Fibroblast of lung (primary cell): ENCODE measurements around the gene ADAR. TPM values are rescaled to one million over a fixed set of nuclear protein-coding genes. Genes with fewer than 3 reads are reported as not detected.
A peak's percentile ranks its signal among the peaks of the same experiment; 100 is the strongest.
"Not testable (repeated sequence)": the region's sequence is repeated elsewhere in the genome, so short reads cannot be mapped to it uniquely, and the experiment has no call there.

Source experiments
- DNase-seq, 2 donors: peaks; one replicate each; pipeline versions ENCODE4 v3.0.0 to v3.0.0-alpha.2; 2010; ENCODE audit warnings: low read depth in 2 of 2
- H2AFZ ChIP-seq: 2 replicates; pipeline ENCODE4 v1.5.1; 2012; ENCODE audit warnings: low read length, control low read depth, inconsistent platforms
- H3K27ac ChIP-seq: 2 replicates; pipeline ENCODE4 v1.5.1; 2011; ENCODE audit warnings: low read length, control low read depth; ENCODE audit not compliant: insufficient read depth
- H3K27me3 ChIP-seq: 2 replicates; pipeline ENCODE4 v1.5.1; 2011; ENCODE audit warnings: mild to moderate bottlenecking, low read length; ENCODE audit not compliant: control insufficient read depth, insufficient read depth
- H3K36me3 ChIP-seq: 2 replicates; pipeline ENCODE4 v1.5.1; 2011; ENCODE audit warnings: low read length; ENCODE audit not compliant: control insufficient read depth, insufficient read depth
- H3K4me1 ChIP-seq: 2 replicates; pipeline ENCODE4 v1.5.1; 2011; ENCODE audit warnings: low read length; ENCODE audit not compliant: control insufficient read depth, insufficient read depth; ENCODE audit errors: extremely low read depth
- H3K4me2 ChIP-seq: 2 replicates; pipeline ENCODE4 v1.5.1; 2011; ENCODE audit warnings: low read length, control low read depth; ENCODE audit not compliant: insufficient read depth; ENCODE audit errors: extremely low read depth
- H3K4me3 ChIP-seq, 4 experiments: fragments of 200-600 bp in 1 of 4; sonication (generic) in 1 of 4; replicated peaks in 1 of 4; 2 replicates each; pipeline ENCODE4 v1.5.1; 2011 to 2016; ENCODE audit warnings: low read length in 4 of 4, low read depth in 3 of 4, mild to moderate bottlenecking in 3 of 4, control low read depth in 2 of 4, inconsistent platforms in 1 of 4, mixed read lengths in 1 of 4; ENCODE audit not compliant: insufficient read depth in 1 of 4; ENCODE audit errors: control extremely low read depth in 1 of 4
- H3K79me2 ChIP-seq: 2 replicates; pipeline ENCODE4 v1.5.1; 2012; ENCODE audit warnings: mild to moderate bottlenecking, low read length, inconsistent platforms; ENCODE audit not compliant: control insufficient read depth, insufficient read depth
- H3K9ac ChIP-seq: 2 replicates; pipeline ENCODE4 v1.5.1; 2011; ENCODE audit warnings: mild to moderate bottlenecking, low read length, control low read depth; ENCODE audit not compliant: insufficient read depth
- H3K9me3 ChIP-seq: 2 replicates; pipeline ENCODE4 v1.5.1; 2012; ENCODE audit warnings: low read depth, low read length; ENCODE audit not compliant: control insufficient read depth, insufficient read depth
- H4K20me1 ChIP-seq: 2 replicates; pipeline ENCODE4 v1.5.1; 2011; ENCODE audit warnings: low read length; ENCODE audit not compliant: control insufficient read depth, insufficient read depth; ENCODE audit errors: extremely low read depth
- CTCF ChIP-seq, 2 donors: IDR thresholded peaks in 1 of 2; conservative IDR thresholded peaks in 1 of 2; 1 replicate in 1 of 2; 2 replicates in 1 of 2; pipeline ENCODE4 v1.5.1; 2011 to 2012; ENCODE audit warnings: low read length in 2 of 2, control low read depth in 1 of 2, inconsistent platforms in 1 of 2, low read depth in 1 of 2, mild to moderate bottlenecking in 1 of 2
- EZH2 ChIP-seq: IDR thresholded peaks from 2 replicates; pipeline ENCODE4 v1.5.1; 2012; ENCODE audit warnings: low read length, control low read depth, mild to moderate bottlenecking; ENCODE audit errors: missing control alignments
- polyA minus RNA-seq: library from RNA; depleted of rRNA, polyadenylated mRNA; stranded (reverse); fragments of >200 nt; gene quantifications from 2 replicates; pipeline ENCODE4 v1.2.3, GENCODE V29; 2011; ENCODE audit warnings: low replicate concordance
- polyA plus RNA-seq, 2 donors: library from polyadenylated mRNA; depleted of rRNA in 1 of 2; stranded (reverse) in 1 of 2; unstranded in 1 of 2; fragments of >200 nt; gene quantifications; 2 replicates each; pipeline ENCODE4 v1.2.1, GENCODE V29; 2011 to 2012; ENCODE audit warnings: missing spikeins in 1 of 2
- total RNA-seq: library from RNA; depleted of rRNA; stranded (reverse); fragments of >200 nt; gene quantifications from 2 replicates; pipeline ENCODE4 v1.2.1, GENCODE V29; 2014

The ADAR gene
- total RNA-seq (78.6 and 98.4 TPM in 2 replicates), polyA plus RNA-seq (128 and 140 TPM in 2 replicates), polyA minus RNA-seq (155 and 208 TPM in 2 replicates)
- 62.2 and 67.9 TPM in 2 replicates for polyA plus RNA-seq (2012)

- Histone ChIP-seq H3K4me3 (peak within 1 kb of the TSS; percentile 76 to 98 (median 85)), H2AFZ (peak within 1 kb of the TSS; percentile 79), H3K4me2 (peak within 1 kb of the TSS; percentile 95), H3K9ac (peak within 1 kb of the TSS; percentile 94), H3K27me3 (no peaks in the 10 kb centered on the region), H3K36me3 (peaks cover 2% of the 10 kb centered on the region), H3K79me2 (peaks cover 71% of the 10 kb centered on the region), H3K4me1 (peaks cover 3% of the 10 kb centered on the region), H3K9me3 (no peaks in the 10 kb centered on the region), H4K20me1 (peaks cover 3% of the 10 kb centered on the region), H3K27ac (peak within 1 kb of the TSS; percentile 96)
- TF ChIP-seq CTCF (conservative IDR thresholded peaks at IDR 0.05 in 1 of 2, IDR thresholded peaks at IDR 0.05 in 1 of 2; ENCODE audit: low read depth in 1 of 2, low read length in 2 of 2) = no peak
- no peak for TF ChIP-seq EZH2
- peak; percentile 98 to 99 for DNase-seq
These were observed at the start of gene ADAR for GRCh38 chr1:154607609-154608396. ADAR (minus strand) TSS chr1:154608186; CDS start chr1:154608006, 180 bp downstream.

GRCh38 chr1:154657556-154657955, 49.6 kb upstream of the ADAR start:
- TF ChIP-seq EZH2 (no peak), CTCF (conservative IDR thresholded peaks at IDR 0.05 in 1 of 2, IDR thresholded peaks at IDR 0.05 in 1 of 2; ENCODE audit: low read depth in 1 of 2, low read length in 2 of 2) (no peak)
- peaks cover 14% of the 10 kb centered on the region for H3K27me3 ChIP-seq
- no peaks in the 10 kb centered on the region for H3K4me1 ChIP-seq

GRCh38 chr1:154652893-154653292, 44.9 kb upstream of the ADAR start:
- Histone ChIP-seq H3K27ac (no peak overlapping the region), H3K4me1 (no peaks in the 10 kb centered on the region), H2AFZ (no peak overlapping the region), H3K4me3 (no peak overlapping the region), H3K4me2 (no peak overlapping the region), H3K9me3 (no peaks in the 10 kb centered on the region), H4K20me1 (no peaks in the 10 kb centered on the region), H3K9ac (no peak overlapping the region), H3K27me3 (peaks cover 5% of the 10 kb centered on the region), H3K36me3 (no peaks in the 10 kb centered on the region), H3K79me2 (no peaks in the 10 kb centered on the region)
- TF ChIP-seq CTCF (conservative IDR thresholded peaks at IDR 0.05 in 1 of 2, IDR thresholded peaks at IDR 0.05 in 1 of 2; ENCODE audit: low read depth in 1 of 2, low read length in 2 of 2) (no peak), EZH2 (no peak)
- no peak for DNase-seq

More at GRCh38 chr1:154657556-154657955, 49.6 kb upstream of the ADAR start:
- Histone ChIP-seq H3K9me3 (no peaks in the 10 kb centered on the region), H3K4me2 (no peak overlapping the region), H3K79me2 (no peaks in the 10 kb centered on the region), H2AFZ (no peak overlapping the region), H3K4me3 (no peak overlapping the region), H3K9ac (no peak overlapping the region), H3K36me3 (no peaks in the 10 kb centered on the region), H4K20me1 (no peaks in the 10 kb centered on the region), H3K27ac (no peak overlapping the region)
- no peak for DNase-seq

- not testable (repeated sequence) for H3K9ac ChIP-seq, H3K36me3 ChIP-seq, H3K4me2 ChIP-seq, DNase-seq, H2AFZ ChIP-seq, H3K4me1 ChIP-seq, H4K20me1 ChIP-seq, H3K79me2 ChIP-seq, H3K27ac ChIP-seq, H3K4me3 ChIP-seq, H3K27me3 ChIP-seq, H3K9me3 ChIP-seq
These were observed 36.7 kb upstream of the ADAR start for GRCh38 chr1:154644724-154645123.
